ENCODE measurements around the gene SLC16A3.

SLC16A3 gene

DNA sequence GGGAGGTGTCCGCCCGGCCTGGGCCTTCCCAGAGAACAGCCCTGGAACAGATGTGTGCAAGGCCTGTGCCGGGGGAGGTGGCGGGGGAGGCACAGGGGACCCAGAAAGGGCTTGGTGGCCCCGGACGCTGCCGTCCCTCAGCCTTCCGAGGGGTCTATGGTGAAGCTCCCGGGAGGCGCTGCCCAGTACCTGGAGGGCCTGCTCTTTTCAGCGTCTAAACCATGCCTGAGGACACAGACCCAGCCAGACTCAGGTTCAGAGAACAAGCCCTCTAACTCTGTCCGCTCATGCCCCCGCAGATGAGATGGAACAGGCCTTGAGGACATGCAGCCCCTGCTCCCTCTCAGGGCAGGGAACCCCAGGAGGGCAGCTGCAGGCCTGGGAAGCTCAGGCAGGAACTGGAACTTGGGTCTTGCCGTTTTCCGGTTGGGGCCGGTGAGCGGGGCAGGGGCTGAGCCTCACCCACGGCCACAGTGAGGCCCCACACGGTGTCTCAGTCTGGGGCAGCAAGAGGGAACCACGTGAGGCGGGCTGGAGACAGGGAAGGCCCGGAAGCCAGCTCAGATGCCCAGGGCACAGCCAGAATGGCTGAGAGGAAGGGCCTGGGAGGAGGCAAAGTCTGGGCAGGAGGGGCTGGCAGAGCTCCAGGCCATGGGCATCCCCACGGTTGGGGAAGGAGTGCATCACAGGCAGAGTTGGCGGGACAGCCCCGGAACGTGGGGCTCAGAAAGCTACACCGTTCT, 12.5 kb downstream of the SLC16A3 start:
- Histone ChIP-seq H3K9me3 (no peaks in the 10 kb centered on the region), H3K36me3 (replicated peaks) (peaks cover 76% of the 10 kb centered on the region), H3K4me3 (no peak overlapping the region), H3K27me3 (ENCODE audit: low read depth) (no peaks in the 10 kb centered on the region), H3K4me1 (no peaks in the 10 kb centered on the region)
- no peak for DNase-seq (ENCODE audit: low spot score in 2 of 2)
- in situ Hi-C loops (cut with MboI; ENCODE audit: low sequenced_read_pairs), result no loop called here

DNA sequence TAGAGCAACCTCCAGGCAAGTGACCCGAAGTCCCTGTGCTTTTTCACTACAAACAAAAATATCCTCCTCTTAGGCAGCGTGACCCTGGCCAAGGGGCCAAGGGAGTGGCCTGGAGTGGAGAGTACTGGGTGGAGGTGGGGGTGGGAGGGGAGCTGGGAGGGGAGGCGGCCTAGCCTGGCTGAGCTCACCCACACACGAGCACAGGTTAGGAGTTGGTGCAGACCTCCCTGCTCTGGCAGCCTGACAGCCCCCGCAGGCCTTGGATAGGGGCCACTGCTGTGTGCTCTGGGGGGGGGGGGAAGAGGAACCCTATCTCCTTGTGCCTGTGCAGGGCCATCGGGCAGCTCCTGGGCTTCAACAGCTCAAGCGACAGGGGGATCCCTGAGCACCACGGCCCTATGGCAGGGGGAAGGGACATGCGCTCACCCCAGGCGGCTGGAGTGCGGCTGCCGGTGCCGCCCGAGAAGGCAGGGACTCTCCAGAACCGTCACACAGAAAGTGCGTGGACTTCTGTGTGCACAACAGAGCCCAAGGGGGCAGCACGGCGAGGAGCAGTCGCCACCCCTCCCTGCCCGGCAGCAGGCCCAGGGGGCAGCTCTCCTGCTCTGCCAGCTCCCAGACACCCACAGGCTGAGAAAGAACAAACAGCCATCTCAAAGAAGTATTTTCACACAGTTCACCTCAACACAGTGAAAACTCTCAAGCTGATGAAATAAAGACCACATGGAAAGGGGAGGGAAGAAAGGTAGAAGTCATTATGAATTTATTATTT, 13.3 kb downstream of the SLC16A3 start:
- H3K4me3 ChIP-seq, result no peak overlapping the region
- H3K27me3 ChIP-seq (ENCODE audit: low read depth), result no peaks in the 10 kb centered on the region
- no peaks in the 10 kb centered on the region for H3K4me1 ChIP-seq
- peaks cover 76% of the 10 kb centered on the region for H3K36me3 ChIP-seq (replicated peaks)
- no peaks in the 10 kb centered on the region for H3K9me3 ChIP-seq
- DNase-seq (ENCODE audit: low spot score in 2 of 2), result no peak
- in situ Hi-C loops (cut with MboI; ENCODE audit: low sequenced_read_pairs), result no loop called here

DNA sequence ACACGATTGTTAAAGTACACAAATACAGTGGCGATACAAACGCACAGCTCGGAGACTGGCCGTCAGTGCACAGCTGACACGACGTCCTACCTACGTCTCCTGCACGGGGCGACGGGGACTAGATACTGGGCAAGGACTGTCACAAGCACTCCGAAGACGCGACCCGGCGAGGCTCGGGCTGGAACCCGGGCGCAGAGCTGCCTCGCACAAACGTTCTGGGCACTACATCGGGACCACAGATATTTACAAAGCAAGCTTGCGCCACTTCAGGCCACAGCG, 13.8 kb downstream of the SLC16A3 start:
- Histone ChIP-seq H3K4me1 (no peaks in the 10 kb centered on the region), H3K9me3 (no peaks in the 10 kb centered on the region), H3K27me3 (ENCODE audit: low read depth) (no peaks in the 10 kb centered on the region), H3K4me3 (no peak overlapping the region), H3K36me3 (replicated peaks) (peaks cover 76% of the 10 kb centered on the region)
- no peak for DNase-seq (ENCODE audit: low spot score in 2 of 2)
- in situ Hi-C loops (cut with MboI; ENCODE audit: low sequenced_read_pairs), result no loop called here

DNA sequence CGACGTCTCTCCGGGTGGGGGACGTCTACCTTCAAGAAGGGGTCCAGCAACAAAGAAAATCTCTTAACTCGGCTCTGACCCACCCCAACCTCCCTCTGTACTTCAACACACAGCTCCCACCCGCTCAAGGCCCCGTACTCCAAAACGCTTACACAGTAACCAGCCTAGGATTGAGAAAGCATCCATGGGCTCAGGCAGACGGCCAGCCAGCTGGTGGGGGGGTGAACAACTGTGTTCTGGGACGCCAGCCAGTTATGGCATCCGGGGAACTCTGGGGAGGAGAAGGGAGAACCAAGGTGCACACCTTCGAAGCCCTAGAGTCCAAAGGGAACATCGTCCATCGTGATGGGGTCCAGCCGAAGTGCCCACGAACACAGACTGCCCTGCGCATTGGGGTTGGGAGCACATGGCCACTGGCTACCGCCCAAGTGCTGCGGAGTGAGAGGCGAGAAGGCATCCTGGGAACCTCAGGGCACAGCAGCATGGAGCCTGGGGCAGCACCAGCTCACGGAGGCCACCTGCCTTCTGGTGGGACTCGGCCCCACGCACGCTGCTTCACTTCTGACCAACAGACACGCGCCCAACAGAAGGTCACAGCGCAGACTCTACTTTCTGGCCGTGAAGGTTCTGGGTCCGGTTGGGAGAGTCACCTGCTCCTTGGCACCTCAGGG, 14.3 kb downstream of the SLC16A3 start:
- H3K4me1 ChIP-seq, result no peaks in the 10 kb centered on the region
- H3K4me3 ChIP-seq, result no peak overlapping the region
- peaks cover 77% of the 10 kb centered on the region for H3K36me3 ChIP-seq (replicated peaks)
- H3K9me3 ChIP-seq, result no peaks in the 10 kb centered on the region
- H3K27me3 ChIP-seq (ENCODE audit: low read depth), result no peaks in the 10 kb centered on the region
- in situ Hi-C loops (cut with MboI; ENCODE audit: low sequenced_read_pairs), result no loop called here
- DNase-seq (ENCODE audit: low spot score in 2 of 2), result no peak

DNA sequence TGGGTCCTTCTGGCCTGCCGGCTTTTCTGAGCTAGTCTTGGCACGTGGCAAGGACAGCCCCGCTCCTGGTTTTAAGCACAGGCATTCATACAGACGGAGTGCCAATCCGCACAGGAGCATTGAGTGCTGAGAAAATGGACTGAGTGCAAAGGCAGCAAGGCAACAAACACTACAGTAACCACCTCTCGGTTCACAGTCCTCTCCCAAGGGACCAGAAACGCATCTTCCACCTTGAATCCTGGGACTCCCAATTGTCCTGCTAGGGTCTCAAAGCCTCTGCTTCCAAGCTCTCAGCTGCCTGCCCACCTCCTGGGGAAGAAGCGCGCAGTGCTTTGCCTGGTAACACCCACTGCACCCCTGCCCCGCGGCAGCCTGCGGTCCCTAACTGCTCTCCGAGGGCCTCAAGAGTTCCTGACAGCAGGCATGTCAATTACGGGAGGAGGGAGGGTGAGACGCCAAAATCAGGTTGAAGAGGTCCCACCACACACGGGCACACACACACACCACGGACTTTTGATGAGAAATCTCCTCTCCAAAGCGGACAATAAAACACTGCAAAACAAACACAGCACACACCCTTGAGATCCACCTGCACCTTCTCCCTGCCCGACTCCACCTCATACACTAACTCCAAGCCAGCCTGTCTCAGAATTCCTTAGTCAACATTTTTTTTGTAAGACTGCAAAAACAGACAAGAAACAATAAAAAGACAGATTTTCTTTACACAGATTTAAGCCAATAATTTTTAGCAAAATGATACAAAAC, 15.0 kb downstream of the SLC16A3 start:
- H3K4me3 ChIP-seq, result no peak overlapping the region
- H3K9me3 ChIP-seq, result no peaks in the 10 kb centered on the region
- no peak for DNase-seq (ENCODE audit: low spot score in 2 of 2)
- no peaks in the 10 kb centered on the region for H3K4me1 ChIP-seq
- peaks cover 78% of the 10 kb centered on the region for H3K36me3 ChIP-seq (replicated peaks)
- no peaks in the 10 kb centered on the region for H3K27me3 ChIP-seq (ENCODE audit: low read depth)
- in situ Hi-C loops (cut with MboI; ENCODE audit: low sequenced_read_pairs), result no loop called here

DNA sequence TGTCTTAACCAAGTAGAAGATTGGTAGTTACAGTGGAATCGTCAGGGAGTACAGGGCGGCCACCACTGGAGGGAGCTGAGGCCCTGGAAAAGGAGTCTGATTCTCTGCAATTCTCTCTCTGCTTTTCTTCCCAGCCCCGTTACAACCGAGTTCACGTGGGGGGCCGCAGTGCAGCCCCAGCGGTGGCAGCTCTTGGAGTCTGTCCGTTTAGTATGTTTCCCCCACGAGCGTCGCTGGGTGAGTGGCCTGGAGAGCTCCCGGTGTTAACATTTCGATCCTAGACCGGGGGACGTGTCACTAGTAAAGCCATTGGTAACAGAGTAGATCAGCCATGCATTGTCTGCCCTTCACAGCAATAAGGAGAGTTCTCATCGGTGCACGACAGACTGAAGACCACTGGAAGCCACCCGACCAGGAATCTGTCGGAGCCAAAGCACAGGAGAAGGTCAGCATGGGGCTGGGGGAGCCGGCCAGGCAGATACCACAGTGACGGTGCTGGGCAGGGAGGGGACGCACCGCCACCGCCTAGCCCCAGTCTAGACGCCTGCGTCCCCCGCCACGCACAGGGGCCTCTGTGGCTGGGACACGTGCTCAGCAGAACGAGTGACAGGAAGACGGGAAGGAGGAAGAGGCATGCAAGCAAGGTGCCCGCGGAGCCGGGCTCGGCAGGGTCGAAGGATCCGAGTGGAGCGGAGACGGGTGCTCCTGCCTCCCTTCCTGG, 15.7 kb downstream of the SLC16A3 start:
- no peaks in the 10 kb centered on the region for H3K9me3 ChIP-seq
- in situ Hi-C loops (cut with MboI; ENCODE audit: low sequenced_read_pairs), result no loop called here
- H3K4me3 ChIP-seq, result no peak overlapping the region
- DNase-seq (ENCODE audit: low spot score in 2 of 2), result no peak
- peaks cover 82% of the 10 kb centered on the region for H3K36me3 ChIP-seq (replicated peaks)
- no peaks in the 10 kb centered on the region for H3K4me1 ChIP-seq
- H3K27me3 ChIP-seq (ENCODE audit: low read depth), result no peaks in the 10 kb centered on the region

DNA sequence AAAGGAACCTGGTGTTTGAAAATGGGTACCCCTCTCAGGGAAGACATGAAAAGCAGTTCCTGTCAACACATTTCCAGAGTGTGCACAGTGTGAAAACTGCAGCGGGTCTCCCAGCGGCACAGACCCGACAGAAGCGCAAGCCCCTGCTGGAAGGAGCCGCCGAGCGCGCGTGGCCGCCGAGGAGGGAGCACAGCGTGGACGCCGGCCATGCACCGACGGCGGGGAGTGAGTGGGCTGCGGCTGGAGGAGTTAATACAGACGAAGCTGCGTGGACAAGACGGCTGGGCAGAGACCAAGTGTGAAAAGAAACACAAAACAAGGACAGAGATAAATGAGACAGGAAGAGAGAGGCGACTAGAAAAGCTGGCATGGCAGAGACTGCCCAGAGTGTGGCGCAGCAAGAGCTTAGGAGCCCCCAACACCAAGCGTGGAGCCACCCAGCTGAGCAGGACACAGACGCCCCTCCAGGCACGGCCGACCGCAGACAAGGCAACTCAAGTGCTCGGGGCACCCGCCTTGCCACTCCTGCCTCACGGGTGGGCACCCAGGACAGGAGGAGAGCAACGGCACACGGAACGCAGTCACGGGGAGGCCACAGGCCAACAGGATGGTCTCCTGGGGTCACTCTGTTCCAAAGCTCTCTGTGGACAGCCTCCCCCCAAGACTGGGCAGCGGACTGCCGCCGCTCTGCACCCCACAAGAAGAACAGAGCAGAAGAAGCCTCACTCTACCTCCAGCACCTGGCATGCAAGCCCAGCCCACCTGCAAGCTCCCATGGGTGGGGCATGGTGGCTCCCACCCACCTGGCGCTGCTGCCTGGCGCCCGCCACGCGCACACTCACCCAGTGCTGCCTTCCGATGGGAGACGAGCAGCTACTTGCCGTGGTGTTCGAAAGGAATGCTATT, 16.5 kb downstream of the SLC16A3 start:
- Histone ChIP-seq H3K27me3 (ENCODE audit: low read depth) (no peaks in the 10 kb centered on the region), H3K36me3 (replicated peaks) (peaks cover 90% of the 10 kb centered on the region), H3K4me3 (no peak overlapping the region), H3K4me1 (no peaks in the 10 kb centered on the region), H3K9me3 (no peaks in the 10 kb centered on the region)
- in situ Hi-C loops (cut with MboI; ENCODE audit: low sequenced_read_pairs), result no loop called here
- no peak for DNase-seq (ENCODE audit: low spot score in 2 of 2)

DNA sequence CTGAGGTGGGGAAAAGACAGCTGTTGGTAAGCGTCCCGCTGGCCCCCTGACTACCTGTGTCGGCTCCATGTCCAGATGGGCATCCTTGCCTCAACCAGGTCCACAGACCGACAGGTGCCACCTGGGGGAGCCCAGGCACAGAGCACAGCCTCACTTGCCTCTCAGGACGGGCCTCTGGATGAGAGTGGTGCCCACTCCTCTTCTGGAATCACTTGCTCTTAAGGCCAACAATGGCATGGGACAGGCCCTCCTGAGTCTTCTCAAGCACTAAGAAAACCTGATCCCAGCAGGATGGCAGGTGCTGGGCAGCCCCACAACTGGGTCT, 17.2 kb downstream of the SLC16A3 start:
- Histone ChIP-seq H3K9me3 (no peaks in the 10 kb centered on the region), H3K36me3 (replicated peaks) (peaks cover 93% of the 10 kb centered on the region), H3K4me3 (no peak overlapping the region), H3K4me1 (no peaks in the 10 kb centered on the region), H3K27me3 (ENCODE audit: low read depth) (no peaks in the 10 kb centered on the region)
- no peak for DNase-seq (ENCODE audit: low spot score in 2 of 2)
- in situ Hi-C loops (cut with MboI; ENCODE audit: low sequenced_read_pairs), result no loop called here

DNA sequence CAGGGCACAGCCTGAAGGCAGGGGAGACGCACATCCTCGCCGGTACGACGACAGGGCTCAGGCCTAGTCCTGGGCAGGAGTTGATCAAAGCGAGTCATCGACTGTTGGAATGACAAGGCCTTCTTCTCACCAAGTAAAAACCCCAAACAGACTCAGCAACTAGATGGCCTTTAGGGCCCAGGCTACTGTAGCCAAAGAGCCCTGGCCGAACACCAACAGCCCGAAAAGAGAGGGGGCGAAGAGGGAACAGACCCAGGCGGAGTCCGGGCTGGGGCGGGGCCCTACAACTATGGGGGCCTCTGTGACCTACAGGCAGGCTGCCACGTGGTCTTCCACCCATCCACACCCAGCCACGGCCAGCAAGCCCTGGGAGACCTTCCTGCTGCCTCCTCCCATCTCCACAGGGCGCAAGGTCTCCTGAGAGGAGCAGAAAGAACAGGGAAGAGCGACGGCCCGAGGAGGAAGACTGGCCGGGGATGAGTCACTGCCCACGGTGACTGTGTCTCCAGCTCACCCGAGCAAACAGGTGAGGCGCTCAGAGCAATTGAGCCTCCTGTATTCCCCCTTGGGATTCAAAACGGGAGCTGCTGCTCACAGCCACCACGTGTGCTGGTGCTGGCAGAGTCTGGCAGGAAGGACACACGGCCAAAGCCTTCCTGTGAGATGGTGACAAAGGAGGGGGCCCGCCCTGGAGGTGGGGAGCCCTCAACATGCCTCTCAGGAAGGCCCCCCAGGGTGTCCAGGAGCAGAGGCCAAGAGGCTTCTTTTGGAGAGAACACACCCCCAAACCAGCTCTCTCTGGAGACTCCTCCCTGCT, 17.7 kb downstream of the SLC16A3 start:
- in situ Hi-C loops (cut with MboI; ENCODE audit: low sequenced_read_pairs), result no loop called here
- peaks cover 97% of the 10 kb centered on the region for H3K36me3 ChIP-seq (replicated peaks)
- no peaks in the 10 kb centered on the region for H3K27me3 ChIP-seq (ENCODE audit: low read depth)
- no peaks in the 10 kb centered on the region for H3K9me3 ChIP-seq
- DNase-seq (ENCODE audit: low spot score in 2 of 2), result no peak
- H3K4me3 ChIP-seq, result no peak overlapping the region
- no peaks in the 10 kb centered on the region for H3K4me1 ChIP-seq

DNA sequence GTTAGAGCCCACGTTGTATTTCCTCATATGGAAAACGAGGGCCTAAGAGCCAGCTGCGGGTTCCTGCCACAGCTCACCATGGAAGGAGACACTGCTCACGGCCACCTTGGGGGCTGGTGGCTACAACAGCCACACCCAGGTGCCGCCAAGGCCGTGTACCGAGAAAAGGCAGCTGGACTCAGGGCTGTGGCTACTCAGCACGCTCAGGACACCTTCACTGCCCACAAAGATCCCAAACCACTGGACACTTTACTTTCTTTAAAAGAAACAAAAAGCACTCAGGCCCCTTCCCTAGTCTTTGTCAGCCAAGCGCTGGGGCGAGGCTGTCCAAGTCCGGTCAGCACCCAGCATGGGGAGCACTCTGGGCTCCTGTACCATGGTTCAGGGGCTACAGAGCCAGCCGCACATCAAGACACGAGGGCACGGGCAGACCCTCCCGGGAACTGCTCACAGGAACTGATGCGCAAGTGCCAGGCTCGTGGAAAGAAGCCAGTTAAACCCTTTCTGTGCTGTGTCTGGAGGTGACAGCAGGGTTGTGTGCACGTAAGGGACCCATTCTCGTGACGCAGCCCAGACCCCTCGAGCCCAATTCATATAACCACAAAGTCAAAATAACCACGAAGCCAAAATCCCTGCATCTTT, 18.5 kb downstream of the SLC16A3 start:
- no peaks in the 10 kb centered on the region for H3K27me3 ChIP-seq (ENCODE audit: low read depth)
- DNase-seq (ENCODE audit: low spot score in 2 of 2), result no peak
- H3K4me3 ChIP-seq, result no peak overlapping the region
- no peaks in the 10 kb centered on the region for H3K4me1 ChIP-seq
- H3K9me3 ChIP-seq, result no peaks in the 10 kb centered on the region
- H3K36me3 ChIP-seq (replicated peaks), result peaks cover 100% of the 10 kb centered on the region
- in situ Hi-C loops (cut with MboI; ENCODE audit: low sequenced_read_pairs), result no loop called here

DNA sequence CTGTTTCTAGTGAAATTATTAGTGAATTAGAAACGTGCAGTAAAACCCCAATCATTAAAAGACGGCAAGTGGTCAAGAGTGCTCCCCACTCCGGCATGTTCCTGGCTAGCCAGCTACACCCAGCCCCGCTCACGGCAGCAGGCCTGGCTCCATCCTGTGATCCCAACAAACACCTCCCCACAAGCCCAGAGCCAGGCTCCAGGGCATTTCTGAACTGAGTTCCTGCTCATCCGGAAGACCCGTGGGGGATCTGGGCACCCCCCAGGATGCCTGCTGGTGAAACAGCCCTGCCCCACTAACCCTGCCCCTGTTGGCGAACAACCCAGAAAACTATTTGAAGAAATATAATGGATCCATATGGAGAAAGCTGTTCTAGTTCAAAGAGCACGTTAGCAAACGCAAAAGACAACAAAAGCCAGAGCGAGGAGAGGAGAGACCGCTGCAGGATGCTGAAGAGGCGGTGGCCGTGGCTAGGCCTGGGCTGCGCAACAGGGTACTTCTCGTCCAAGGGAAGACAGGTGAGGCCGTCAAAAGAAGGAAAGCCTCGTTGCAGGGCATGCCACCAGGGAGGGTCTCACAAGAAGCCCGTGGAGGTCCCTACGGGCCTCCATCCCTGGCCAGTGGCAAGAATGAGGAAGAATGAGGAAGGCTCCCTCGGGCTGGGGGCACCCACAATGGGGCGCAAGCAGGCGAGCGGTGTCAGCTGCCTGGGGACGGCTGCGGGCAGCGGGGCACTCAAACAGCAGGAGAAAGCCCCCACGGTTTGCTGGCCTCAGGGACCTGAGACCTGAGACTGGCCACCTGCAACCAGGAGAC, 19.2 kb downstream of the SLC16A3 start:
- no peaks in the 10 kb centered on the region for H3K27me3 ChIP-seq (ENCODE audit: low read depth)
- no peaks in the 10 kb centered on the region for H3K4me1 ChIP-seq
- no peak for DNase-seq (ENCODE audit: low spot score in 2 of 2)
- H3K36me3 ChIP-seq (replicated peaks), result peaks cover 100% of the 10 kb centered on the region
- no peak overlapping the region for H3K4me3 ChIP-seq
- no peaks in the 10 kb centered on the region for H3K9me3 ChIP-seq
- in situ Hi-C loops (cut with MboI; ENCODE audit: low sequenced_read_pairs), result no loop called here

Data from HAP-1 (cell line).